Neuron (in vitro differentiated cells): ENCODE data around the gene RGS6.

Experiments used
- H2AFZ ChIP-seq: one replicate; pipeline ENCODE4 v1.6.1; 2013; ENCODE audit warnings: low read depth, mild to moderate bottlenecking, inconsistent platforms, low read length, moderate library complexity
- H3K27me3 ChIP-seq: one replicate; pipeline ENCODE4 v1.6.1; 2013; ENCODE audit warnings: low read length; ENCODE audit not compliant: insufficient read depth
- H3K36me3 ChIP-seq: one replicate; pipeline ENCODE4 v1.6.1; 2013; ENCODE audit warnings: low read length; ENCODE audit not compliant: insufficient read depth
- H3K4me1 ChIP-seq: one replicate; pipeline ENCODE4 v1.6.1; 2013; ENCODE audit warnings: low read length; ENCODE audit not compliant: insufficient read depth
- H3K4me3 ChIP-seq: 2 replicates; pipeline ENCODE4 v1.5.1; 2013; ENCODE audit warnings: mild to moderate bottlenecking, low read length, moderate library complexity
- H3K9me3 ChIP-seq: one replicate; pipeline ENCODE4 v1.6.1; 2013; ENCODE audit warnings: low read length

Gene RGS6

GRCh38 chr14:72565149-72565559 lies 632.9 kb downstream of the RGS6 start:
- H3K4me1 ChIP-seq: peaks cover 7% of the 10 kb centered on the region
- H3K9me3 ChIP-seq: no peaks in the 10 kb centered on the region
- no peak overlapping the region for H2AFZ ChIP-seq
- no peak overlapping the region for H3K4me3 ChIP-seq
- no peaks in the 10 kb centered on the region for H3K36me3 ChIP-seq
- H3K27me3 ChIP-seq: no peaks in the 10 kb centered on the region

DNA sequence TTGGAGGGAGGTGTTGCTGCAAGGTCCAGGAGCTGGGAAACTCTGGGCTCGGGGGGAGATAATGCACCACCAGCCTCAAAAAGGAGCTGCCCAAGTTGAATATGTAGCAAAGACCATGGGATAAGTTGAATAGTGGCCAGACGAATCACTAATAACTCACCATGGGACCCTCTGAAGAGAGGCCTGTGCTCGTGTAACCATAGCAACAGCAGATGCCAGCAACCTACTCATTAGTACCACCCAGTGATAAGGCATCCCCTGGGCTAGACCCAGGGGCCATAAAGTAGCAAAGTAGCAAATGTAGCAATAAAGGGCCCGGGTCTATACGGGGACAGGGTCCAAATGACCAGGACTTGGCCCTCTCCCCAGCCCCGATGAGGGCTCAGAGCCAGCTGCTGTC lies 633.7 kb downstream of the RGS6 start:
- H3K27me3 ChIP-seq: no peaks in the 10 kb centered on the region
- peaks cover 5% of the 10 kb centered on the region for H3K4me1 ChIP-seq
- no peak overlapping the region for H3K4me3 ChIP-seq
- no peaks in the 10 kb centered on the region for H3K36me3 ChIP-seq
- H2AFZ ChIP-seq: no peak overlapping the region
- no peaks in the 10 kb centered on the region for H3K9me3 ChIP-seq

DNA sequence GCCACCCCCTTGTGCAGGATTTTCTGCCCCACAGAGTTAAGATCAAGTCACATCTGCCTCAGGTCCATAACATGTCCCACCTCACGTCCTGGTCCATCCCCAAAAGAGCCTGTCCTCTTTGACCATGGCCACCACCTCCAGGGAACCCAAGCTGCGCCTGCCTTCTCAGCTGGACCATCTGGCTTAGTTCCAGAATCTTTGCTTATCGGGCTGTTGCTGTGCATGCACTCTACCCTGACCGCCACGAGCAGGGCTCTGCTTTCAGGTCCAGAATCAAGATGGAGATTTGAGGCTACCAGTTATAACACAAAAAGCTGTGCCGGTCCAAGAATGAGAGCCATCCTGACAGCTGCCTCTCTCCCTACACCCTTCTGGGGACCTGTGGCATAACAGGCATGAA lies 635.0 kb downstream of the RGS6 start:
- Histone ChIP-seq H3K36me3 (no peaks in the 10 kb centered on the region), H3K4me3 (no peak overlapping the region), H3K9me3 (no peaks in the 10 kb centered on the region), H2AFZ (no peak overlapping the region), H3K27me3 (no peaks in the 10 kb centered on the region), H3K4me1 (peaks cover 5% of the 10 kb centered on the region)

DNA sequence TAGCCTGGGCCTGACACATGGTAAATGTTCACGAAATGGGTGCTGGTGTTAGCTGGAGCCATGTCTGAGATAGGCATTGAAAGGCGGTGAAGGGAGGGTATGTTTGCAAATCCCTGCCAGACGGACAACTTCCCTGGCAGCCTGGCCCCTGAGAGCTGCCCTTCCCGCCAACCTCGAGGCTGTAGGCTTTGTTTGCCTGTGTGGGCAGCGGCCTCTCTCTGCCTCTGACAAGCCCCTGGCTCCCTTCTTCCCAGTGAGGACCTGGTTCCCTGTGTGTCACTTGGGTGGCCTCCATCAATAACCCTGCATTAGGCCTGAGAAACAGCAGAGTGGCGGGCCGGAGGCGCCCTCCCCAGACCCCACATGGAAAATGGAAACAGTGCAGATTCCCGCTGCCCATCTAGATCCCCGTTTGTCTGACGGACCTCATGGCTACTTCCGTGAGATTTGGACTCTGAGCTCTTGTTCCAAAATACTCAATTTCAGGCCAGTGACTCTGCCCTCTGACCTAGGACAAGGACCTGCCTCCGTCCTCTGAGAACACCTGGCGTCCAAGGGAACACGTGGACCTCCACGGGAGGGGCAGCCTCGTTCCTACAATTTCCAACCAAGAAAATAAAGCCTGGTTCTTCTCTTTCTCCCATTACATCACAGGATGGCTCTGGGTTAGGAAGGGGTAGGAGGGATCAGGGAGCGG lies 636.2 kb downstream of the RGS6 start:
- no peak overlapping the region for H2AFZ ChIP-seq
- H3K4me3 ChIP-seq: no peak overlapping the region
- H3K9me3 ChIP-seq: no peaks in the 10 kb centered on the region
- H3K36me3 ChIP-seq: no peaks in the 10 kb centered on the region
- H3K4me1 ChIP-seq: peaks cover 5% of the 10 kb centered on the region
- H3K27me3 ChIP-seq: no peaks in the 10 kb centered on the region

DNA sequence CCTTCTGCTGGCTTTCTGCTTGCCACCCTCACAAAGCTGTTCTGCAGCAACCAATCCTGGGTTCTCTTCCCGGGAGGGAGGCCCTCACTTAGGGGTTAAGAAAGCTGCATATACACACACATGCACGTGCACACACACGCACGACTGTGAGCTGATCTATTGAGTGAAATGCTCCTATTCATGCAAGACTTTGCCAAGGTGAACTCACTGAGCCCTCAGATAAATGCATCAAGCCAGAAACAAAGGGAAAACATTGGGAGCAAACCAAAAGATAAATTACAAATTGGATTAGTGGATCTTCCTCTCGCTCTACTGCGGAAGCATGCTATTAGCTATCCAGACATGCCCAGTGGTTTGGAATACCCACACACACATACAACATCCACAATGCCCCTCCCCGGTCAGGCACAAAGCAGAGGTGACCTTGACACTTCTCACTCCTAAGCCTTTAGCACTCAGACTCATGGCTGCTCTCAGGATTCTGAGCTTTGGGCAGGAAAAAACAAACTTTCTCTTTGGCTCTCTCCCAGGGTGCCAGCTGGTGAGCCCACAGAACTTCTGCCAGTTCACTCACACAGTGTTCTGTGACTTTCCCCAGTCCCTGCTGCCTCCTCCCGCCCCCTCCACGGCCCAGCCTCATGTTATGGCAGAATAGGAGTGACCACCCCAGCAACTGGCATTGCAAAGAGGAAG lies 641.6 kb downstream of the RGS6 start:
- Histone ChIP-seq H2AFZ (no peak overlapping the region), H3K27me3 (no peaks in the 10 kb centered on the region), H3K36me3 (no peaks in the 10 kb centered on the region), H3K4me3 (no peak overlapping the region), H3K4me1 (no peaks in the 10 kb centered on the region), H3K9me3 (no peaks in the 10 kb centered on the region)

GRCh38 chr14:72574715-72575114 lies 642.5 kb downstream of the RGS6 start:
- Histone ChIP-seq H2AFZ (no peak overlapping the region), H3K4me3 (no peak overlapping the region), H3K4me1 (no peaks in the 10 kb centered on the region), H3K27me3 (no peaks in the 10 kb centered on the region), H3K36me3 (no peaks in the 10 kb centered on the region), H3K9me3 (no peaks in the 10 kb centered on the region)

DNA sequence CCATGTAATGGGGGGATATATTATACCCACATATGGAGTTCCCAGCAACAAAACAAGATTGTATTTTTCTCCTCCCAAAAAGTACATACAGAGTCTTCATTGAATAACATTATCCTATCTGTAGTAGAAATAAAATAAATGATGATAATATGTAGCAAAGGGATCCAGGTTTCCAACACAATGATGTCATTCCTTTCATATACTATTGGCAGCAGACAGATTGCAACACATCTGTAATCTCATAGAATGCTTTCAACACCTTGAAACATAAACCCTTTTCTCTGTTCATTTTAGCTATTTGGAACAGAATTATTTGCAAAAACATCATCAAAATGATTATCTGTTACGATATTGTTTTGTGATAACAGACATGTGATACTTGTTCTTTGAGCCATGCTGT lies 644.0 kb downstream of the RGS6 start:
- Histone ChIP-seq H3K27me3 (no peaks in the 10 kb centered on the region), H3K9me3 (no peaks in the 10 kb centered on the region), H3K4me3 (no peak overlapping the region), H2AFZ (no peak overlapping the region), H3K4me1 (no peaks in the 10 kb centered on the region), H3K36me3 (no peaks in the 10 kb centered on the region)

DNA sequence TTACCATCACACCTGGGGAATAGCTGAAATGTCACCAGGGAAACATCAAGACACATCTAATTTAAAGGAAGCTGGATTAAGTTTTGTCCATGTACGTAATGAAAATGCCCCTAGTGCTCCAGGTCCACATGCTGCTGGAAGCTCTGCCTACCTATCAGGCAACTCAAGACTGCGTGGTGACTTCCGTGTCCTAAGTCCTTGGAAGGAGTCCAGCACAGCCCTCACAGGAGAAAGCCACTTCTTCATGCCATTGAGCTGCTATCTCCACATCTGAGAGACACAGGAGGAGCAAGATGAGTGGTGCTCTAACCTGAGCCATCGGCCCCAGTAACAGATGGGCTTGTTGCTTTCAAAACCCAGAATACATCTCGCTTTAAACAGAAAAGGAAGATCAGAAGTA lies 645.3 kb downstream of the RGS6 start:
- no peak overlapping the region for H2AFZ ChIP-seq
- no peaks in the 10 kb centered on the region for H3K9me3 ChIP-seq
- H3K4me3 ChIP-seq: no peak overlapping the region
- no peaks in the 10 kb centered on the region for H3K36me3 ChIP-seq
- H3K27me3 ChIP-seq: no peaks in the 10 kb centered on the region
- no peaks in the 10 kb centered on the region for H3K4me1 ChIP-seq

DNA sequence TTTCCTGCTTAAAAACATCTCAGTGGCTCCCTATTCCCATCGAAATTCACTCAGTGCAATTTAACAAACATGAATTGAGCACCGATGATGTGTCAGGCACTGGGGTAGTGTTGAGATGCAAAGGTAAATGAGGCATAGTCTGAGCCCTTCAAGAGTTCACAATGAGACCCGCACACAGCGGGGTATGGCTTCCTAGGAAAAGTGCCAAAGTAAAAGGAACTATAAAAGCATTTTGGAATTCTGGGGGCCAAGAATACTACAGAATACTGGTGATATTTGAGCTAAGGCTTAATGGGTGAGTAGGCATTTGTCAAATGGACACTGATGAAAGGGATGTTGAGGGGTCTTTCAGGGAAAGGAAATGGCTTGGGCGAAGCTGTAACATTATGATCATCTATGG lies 646.3 kb downstream of the RGS6 start:
- Histone ChIP-seq H3K9me3 (no peaks in the 10 kb centered on the region), H3K4me3 (no peak overlapping the region), H3K4me1 (no peaks in the 10 kb centered on the region), H3K36me3 (no peaks in the 10 kb centered on the region), H3K27me3 (no peaks in the 10 kb centered on the region), H2AFZ (no peak overlapping the region)

- H3K27me3 ChIP-seq: no peaks in the 10 kb centered on the region
- no peak overlapping the region for H3K4me3 ChIP-seq
- H3K9me3 ChIP-seq: no peaks in the 10 kb centered on the region
- H3K4me1 ChIP-seq: no peaks in the 10 kb centered on the region
- H2AFZ ChIP-seq: no peak overlapping the region
- no peaks in the 10 kb centered on the region for H3K36me3 ChIP-seq
Observed at GRCh38 chr14:72582582-72582981, 650.4 kb downstream of the RGS6 start.

- Histone ChIP-seq H3K4me3 (no peak overlapping the region), H3K27me3 (no peaks in the 10 kb centered on the region), H3K4me1 (no peaks in the 10 kb centered on the region), H3K9me3 (no peaks in the 10 kb centered on the region), H2AFZ (no peak overlapping the region), H3K36me3 (no peaks in the 10 kb centered on the region)
Observed at GRCh38 chr14:72583316-72584272, 651.4 kb downstream of the RGS6 start.

DNA sequence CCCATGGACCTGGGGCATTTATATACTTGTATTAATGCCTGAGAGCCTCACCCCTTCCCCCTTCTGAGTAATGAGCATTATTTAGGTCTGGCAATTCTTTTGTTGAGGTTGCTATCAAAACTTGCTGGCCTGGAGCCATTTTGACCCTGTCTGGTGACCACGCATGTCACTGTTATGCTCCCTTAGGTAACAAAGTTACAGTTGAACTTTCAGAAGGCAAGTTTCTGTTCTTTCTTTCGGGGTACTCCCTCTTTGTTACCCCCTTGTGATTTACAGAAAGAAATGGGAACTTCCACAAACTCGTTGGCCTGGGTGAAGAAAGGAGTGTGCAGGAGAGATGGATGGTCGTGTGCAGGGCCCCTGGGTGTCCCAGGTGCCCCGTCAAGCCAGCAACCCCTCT lies 656.3 kb downstream of the RGS6 start:
- Histone ChIP-seq H3K27me3 (no peaks in the 10 kb centered on the region), H3K4me3 (no peak overlapping the region), H3K36me3 (no peaks in the 10 kb centered on the region), H2AFZ (no peak overlapping the region), H3K4me1 (no peaks in the 10 kb centered on the region), H3K9me3 (no peaks in the 10 kb centered on the region)

GRCh38 chr14:72589652-72590051 lies 657.4 kb downstream of the RGS6 start:
- H3K27me3 ChIP-seq: no peaks in the 10 kb centered on the region
- H3K4me3 ChIP-seq: no peak overlapping the region
- H3K9me3 ChIP-seq: no peaks in the 10 kb centered on the region
- H2AFZ ChIP-seq: no peak overlapping the region
- no peaks in the 10 kb centered on the region for H3K4me1 ChIP-seq
- H3K36me3 ChIP-seq: no peaks in the 10 kb centered on the region
